IMR-90 (cell line): ENCODE data around the gene KIF18B.

ENCODE experiments used
- CTCF ChIP-seq: conservative IDR thresholded peaks from 2 replicates; pipeline ENCODE4 v1.5.1; 2012; ENCODE audit warnings: mild to moderate bottlenecking, low read depth, low read length, improper control_type of control experiment
- ELK1 ChIP-seq: fragments of 150-350 bp; IDR thresholded peaks from 2 replicates; pipeline ENCODE4 v1.6.1; 2016; ENCODE audit warnings: low read depth, mild to moderate bottlenecking, low read length, moderate library complexity, borderline replicate concordance
- MAFK ChIP-seq: IDR thresholded peaks from 2 replicates; pipeline ENCODE4 v1.6.1; 2012; ENCODE audit warnings: low read depth, low read length, improper control_type of control experiment
- POLR2A ChIP-seq: IDR thresholded peaks from 2 replicates; pipeline ENCODE4 v1.6.1; 2012; ENCODE audit warnings: mild to moderate bottlenecking, low read depth, low read length
- RCOR1 ChIP-seq: IDR thresholded peaks from 2 replicates; pipeline ENCODE4 v1.6.1; 2012; ENCODE audit warnings: mild to moderate bottlenecking, low read length, improper control_type of control experiment; ENCODE audit not compliant: insufficient replicate concordance
- RFX5 ChIP-seq: IDR thresholded peaks from 2 replicates; pipeline ENCODE4 v1.8.0; 2012; ENCODE audit warnings: low read depth, mild to moderate bottlenecking, low read length, moderate library complexity

- TF ChIP-seq CTCF (no peak), RFX5 (no peak), POLR2A (no peak), MAFK (no peak), ELK1 (no peak), RCOR1 (no peak)
These were observed 33.9 kb downstream of the KIF18B start for GRCh38 chr17:44913676-44914075.
